Fibroblast of villous mesenchyme (primary cell): ENCODE measurements around the gene PRDM1. TPM values are rescaled to one million over a fixed set of nuclear protein-coding genes. Genes with fewer than 3 reads are reported as not detected.
A peak's percentile ranks its signal among the peaks of the same experiment; 100 is the strongest.

ENCODE experiments used
- DNase-seq: peaks from one replicate; pipeline ENCODE4 v3.0.0-alpha.2; 2010; ENCODE audit warnings: low read depth
- H3K4me3 ChIP-seq: 2 replicates; pipeline ENCODE4 v1.5.1; 2011; ENCODE audit warnings: low read depth, mild to moderate bottlenecking, low read length
- CTCF ChIP-seq: IDR thresholded peaks from 2 replicates; pipeline ENCODE4 v1.5.1; 2012; ENCODE audit warnings: low read depth, mild to moderate bottlenecking, low read length; ENCODE audit not compliant: insufficient read depth
- total RNA-seq: library from RNA; depleted of rRNA; stranded (reverse); fragments of >200 nt; gene quantifications from 2 replicates; pipeline ENCODE4 v1.2.3, GENCODE V29; 2012

PRDM1 gene
- total RNA-seq, 1 donor: 39.7 TPM

- TF ChIP-seq CTCF: no peak
- H3K4me3 ChIP-seq: no peak overlapping the region
- no peak for DNase-seq
These were observed 9.0 kb upstream of the PRDM1 start for GRCh38 chr6:106077170-106077569.

- no peak overlapping the region for H3K4me3 ChIP-seq
- DNase-seq: peak; percentile 45
- no peak for TF ChIP-seq CTCF
These were observed 8.3 kb upstream of the PRDM1 start for GRCh38 chr6:106077881-106078280.

GRCh38 chr6:106079961-106080762 is 6.0 kb upstream of the PRDM1 start:
- TF ChIP-seq CTCF: no peak
- DNase-seq: no peak
- no peak overlapping the region for H3K4me3 ChIP-seq

- no peak overlapping the region for H3K4me3 ChIP-seq
- DNase-seq: no peak
- TF ChIP-seq CTCF: no peak
These were observed 5.4 kb upstream of the PRDM1 start for GRCh38 chr6:106080763-106081095.

GRCh38 chr6:106081715-106082114 is 4.4 kb upstream of the PRDM1 start:
- no peak overlapping the region for H3K4me3 ChIP-seq
- TF ChIP-seq CTCF: no peak

GRCh38 chr6:106082735-106083398 is 3.3 kb upstream of the PRDM1 start:
- peak; percentile 65 for DNase-seq
- no peak for TF ChIP-seq CTCF
- no peak overlapping the region for H3K4me3 ChIP-seq

More at GRCh38 chr6:106081715-106082114, 4.4 kb upstream of the PRDM1 start:
- DNase-seq: no peak
